ENCODE measurements around the gene HDAC10. TPM values are rescaled to one million over a fixed set of nuclear protein-coding genes. Genes with fewer than 3 reads are reported as not detected.

HDAC10 gene
- total and polyA plus RNA-seq, 7 donors: 7.2 to 47.4 (median 12.5) TPM

DNA sequence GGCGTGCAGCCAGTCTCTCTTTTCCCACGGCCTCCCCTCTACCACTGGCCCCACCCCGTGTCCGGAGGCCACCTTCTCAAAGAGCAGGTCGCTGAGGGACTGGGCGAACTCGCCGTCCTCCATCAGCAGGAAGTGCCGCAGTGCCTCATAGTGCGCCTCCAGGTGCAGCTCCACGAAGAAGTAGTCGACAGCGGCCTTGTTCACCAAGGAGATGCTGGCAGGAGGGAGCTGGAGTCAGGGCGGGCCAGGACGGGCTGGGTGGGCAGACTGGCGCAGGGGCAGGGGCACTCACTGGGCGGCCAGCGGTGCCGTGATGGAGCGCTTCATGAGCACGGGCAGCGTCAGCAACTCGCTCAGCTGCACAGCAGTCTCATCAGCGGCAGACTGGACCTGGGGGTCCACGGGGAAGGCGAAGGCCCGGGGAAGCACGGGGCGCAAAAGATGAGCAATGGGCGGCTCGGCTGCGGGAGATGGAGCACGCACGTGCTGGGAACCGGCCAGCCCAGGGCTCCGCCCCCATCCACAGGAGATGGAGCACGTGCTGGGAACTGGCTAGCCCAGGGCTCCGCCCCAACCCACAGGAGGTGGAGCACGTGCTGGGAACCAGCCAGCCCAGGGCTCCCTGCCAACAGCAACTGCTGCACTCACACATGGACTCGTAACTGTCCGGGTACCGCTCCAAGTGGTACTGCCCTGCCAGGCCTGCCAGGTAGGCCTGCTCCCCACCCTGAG, 31.9 kb downstream of the HDAC10 start:
- Histone ChIP-seq H3K9me3 (no peaks in the 10 kb centered on the region), H3K4me1 (peaks cover 0 to 14% (median 8%) of the 10 kb centered on the region in 4 donors), H3K4me3 (no peak overlapping the region), H3K27me3 (no peaks in the 10 kb centered on the region), H3K36me3 (peaks cover 64 to 92% (median 76%) of the 10 kb centered on the region in 4 donors), H3K27ac (peak overlapping the region in 2 of 4 donors; percentile 40)
- peak; percentile 97 for DNase-seq
- WGBS, 2 donors: 62 to 76% methylated on average over 42 of the region's 42 CpGs
- TF ChIP-seq POLR2AphosphoS5 (IDR thresholded peaks at IDR 0.05): peak in 2 of 4 donors; percentile 38 to 48
- TF ChIP-seq, protein P1, sequence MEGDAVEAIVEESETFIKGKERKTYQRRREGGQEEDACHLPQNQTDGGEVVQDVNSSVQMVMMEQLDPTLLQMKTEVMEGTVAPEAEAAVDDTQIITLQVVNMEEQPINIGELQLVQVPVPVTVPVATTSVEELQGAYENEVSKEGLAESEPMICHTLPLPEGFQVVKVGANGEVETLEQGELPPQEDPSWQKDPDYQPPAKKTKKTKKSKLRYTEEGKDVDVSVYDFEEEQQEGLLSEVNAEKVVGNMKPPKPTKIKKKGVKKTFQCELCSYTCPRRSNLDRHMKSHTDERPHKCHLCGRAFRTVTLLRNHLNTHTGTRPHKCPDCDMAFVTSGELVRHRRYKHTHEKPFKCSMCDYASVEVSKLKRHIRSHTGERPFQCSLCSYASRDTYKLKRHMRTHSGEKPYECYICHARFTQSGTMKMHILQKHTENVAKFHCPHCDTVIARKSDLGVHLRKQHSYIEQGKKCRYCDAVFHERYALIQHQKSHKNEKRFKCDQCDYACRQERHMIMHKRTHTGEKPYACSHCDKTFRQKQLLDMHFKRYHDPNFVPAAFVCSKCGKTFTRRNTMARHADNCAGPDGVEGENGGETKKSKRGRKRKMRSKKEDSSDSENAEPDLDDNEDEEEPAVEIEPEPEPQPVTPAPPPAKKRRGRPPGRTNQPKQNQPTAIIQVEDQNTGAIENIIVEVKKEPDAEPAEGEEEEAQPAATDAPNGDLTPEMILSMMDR (IDR thresholded peaks at IDR 0.05): no peak
- intact Hi-C loops (cut with DNase I): no loop called here

DNA sequence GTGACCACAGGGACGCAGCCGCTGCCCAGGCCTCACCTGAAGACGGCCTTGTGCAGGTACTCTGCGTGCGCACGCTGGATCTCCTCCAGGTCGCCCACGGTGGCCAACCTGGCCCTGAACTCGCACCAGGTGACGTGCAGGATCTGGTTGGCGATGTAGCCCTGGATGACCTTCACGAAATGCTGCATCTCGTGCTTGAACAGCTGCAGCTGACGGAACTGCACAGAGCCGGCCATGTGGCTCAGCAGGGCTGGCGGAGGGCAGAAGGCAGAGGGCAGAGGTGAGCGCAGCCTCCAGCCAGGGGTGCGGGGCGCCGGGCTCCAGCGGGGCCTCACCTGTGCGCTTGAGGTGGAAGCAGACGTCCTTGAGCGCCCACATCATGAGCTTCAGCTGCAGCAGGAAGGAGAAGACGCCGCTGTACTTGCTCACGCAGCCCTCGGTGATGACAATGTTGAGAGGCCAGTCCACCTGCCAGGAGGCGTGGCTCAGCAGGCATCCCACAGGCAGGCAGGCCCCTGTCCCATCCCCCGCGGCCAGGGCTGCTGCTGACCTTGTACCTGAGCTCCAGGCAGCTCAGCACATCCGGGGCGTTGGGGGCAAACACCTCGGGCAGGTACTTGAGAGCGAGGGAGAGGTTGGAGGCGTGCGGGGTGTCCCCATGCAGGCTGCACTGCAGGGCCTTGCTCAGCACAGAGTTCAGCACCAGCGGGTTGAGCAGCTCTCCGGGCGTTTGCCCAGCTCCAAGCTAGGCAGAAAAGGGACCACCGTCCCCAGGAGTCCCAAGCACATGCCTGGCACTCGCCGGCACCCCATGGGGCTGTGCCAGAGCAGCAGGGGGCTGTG, 32.7 kb downstream of the HDAC10 start:
- no peak overlapping the region for H3K4me3 ChIP-seq
- TF ChIP-seq EP300 (IDR thresholded peaks at IDR 0.05) (no peak), POLR2A (IDR thresholded peaks at IDR 0.05) (no peak), POLR2AphosphoS5 (IDR thresholded peaks at IDR 0.05) (no peak)
- TF ChIP-seq, protein P1 (IDR thresholded peaks at IDR 0.05): no peak
- no peaks in the 10 kb centered on the region for H3K27me3 ChIP-seq
- H3K27ac ChIP-seq: no peak overlapping the region
- H3K36me3 ChIP-seq: peaks cover 62 to 92% (median 74%) of the 10 kb centered on the region in 4 donors
- H3K9me3 ChIP-seq: no peaks in the 10 kb centered on the region
- peak; percentile 66 for DNase-seq
- intact Hi-C loops (cut with DNase I): no loop called here
- 83 to 86% methylated on average over 43 of the region's 43 CpGs for WGBS, 2 donors
- H3K4me1 ChIP-seq: peaks cover 0 to 14% (median 8%) of the 10 kb centered on the region in 4 donors

DNA sequence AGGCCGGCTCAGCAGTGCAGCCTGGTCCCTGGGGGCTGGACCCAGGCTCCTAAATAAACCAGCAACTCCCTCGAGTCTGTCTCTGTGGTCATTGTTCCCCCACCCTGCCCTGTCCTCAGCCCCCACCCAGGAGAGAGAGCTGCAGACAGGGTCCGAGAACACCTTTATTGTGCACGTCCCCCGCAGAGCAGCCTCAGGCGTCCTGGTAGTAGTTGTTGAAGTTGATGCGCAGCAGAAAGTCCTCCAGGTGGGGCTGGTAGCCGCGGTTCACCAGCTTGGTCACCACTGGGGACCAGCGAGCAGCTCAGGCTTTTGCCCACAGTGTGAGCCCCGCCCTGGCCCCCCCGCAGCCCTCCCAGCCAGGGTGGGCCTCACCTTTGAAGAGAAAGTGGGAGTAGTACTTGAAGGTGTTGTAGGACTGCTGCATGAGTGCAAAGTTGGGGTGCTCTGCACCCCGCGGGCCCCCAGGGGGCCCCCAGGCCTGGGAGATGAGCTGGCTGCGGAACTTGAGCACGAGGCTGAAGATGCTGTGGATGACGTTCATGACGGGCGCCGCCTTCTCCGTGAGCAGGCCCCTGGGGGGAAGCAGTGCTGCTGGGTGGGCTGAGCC, 33.4 kb downstream of the HDAC10 start:
- TF ChIP-seq EP300 (IDR thresholded peaks at IDR 0.05) (no peak), POLR2A (IDR thresholded peaks at IDR 0.05) (no peak), POLR2AphosphoS5 (IDR thresholded peaks at IDR 0.05) (no peak)
- TF ChIP-seq, protein P1 (IDR thresholded peaks at IDR 0.05): no peak
- H3K4me1 ChIP-seq: peaks cover 0 to 14% (median 8%) of the 10 kb centered on the region in 4 donors
- H3K27me3 ChIP-seq: no peaks in the 10 kb centered on the region
- intact Hi-C loops (cut with DNase I): no loop called here
- peaks cover 62 to 92% (median 72%) of the 10 kb centered on the region in 4 donors for H3K36me3 ChIP-seq
- H3K9me3 ChIP-seq: no peaks in the 10 kb centered on the region
- WGBS, 2 donors: 89% methylated on average over 21 of the region's 21 CpGs
- no peak overlapping the region for H3K4me3 ChIP-seq
- H3K27ac ChIP-seq: no peak overlapping the region
- DNase-seq: no peak

DNA sequence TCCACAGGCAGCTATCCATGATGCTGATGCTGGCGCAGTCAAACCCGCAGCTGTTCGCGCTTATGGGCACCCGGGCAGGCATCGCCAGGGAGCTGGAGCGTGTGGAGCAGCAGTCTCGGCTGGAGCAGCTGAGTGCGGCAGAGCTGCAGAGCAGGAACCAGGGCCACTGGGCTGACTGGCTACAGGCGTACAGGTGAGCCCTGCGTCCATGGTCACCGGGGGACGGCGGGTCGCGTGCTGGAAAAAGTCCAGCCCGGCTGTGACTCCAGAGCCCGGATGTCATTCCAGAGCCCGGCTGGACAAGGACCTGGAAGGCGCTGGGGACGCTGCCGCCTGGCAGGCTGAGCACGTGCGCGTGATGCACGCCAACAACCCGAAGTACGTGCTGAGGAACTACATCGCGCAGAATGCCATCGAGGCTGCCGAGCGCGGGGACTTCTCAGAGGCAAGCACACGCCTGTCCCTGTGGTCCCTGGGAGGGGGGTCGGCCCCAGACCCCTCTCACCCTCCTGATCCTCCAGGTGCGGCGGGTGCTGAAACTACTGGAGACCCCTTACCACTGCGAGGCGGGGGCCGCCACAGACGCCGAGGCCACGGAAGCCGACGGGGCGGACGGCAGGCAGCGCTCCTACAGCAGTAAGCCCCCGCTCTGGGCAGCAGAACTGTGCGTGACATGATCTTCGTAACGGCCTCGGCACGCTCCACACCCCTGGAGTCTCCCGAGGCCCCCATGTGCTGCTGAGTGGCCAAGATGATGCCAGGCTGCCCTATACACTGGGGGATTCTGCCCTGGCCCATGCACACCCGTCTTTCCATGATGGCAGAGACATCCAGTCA, 34.2 kb downstream of the HDAC10 start:
- Histone ChIP-seq H3K9me3 (no peaks in the 10 kb centered on the region), H3K4me1 (peaks cover 0 to 14% (median 8%) of the 10 kb centered on the region in 4 donors), H3K36me3 (peaks cover 57 to 92% (median 68%) of the 10 kb centered on the region in 4 donors), H3K27ac (no peak overlapping the region), H3K4me3 (no peak overlapping the region), H3K27me3 (no peaks in the 10 kb centered on the region)
- 95 to 96% methylated on average over 57 of the region's 57 CpGs for WGBS, 2 donors
- peak; percentile 65 for DNase-seq
- intact Hi-C loops (cut with DNase I): no loop called here
- TF ChIP-seq EP300 (IDR thresholded peaks at IDR 0.05) (no peak), POLR2A (IDR thresholded peaks at IDR 0.05) (no peak), POLR2AphosphoS5 (IDR thresholded peaks at IDR 0.05) (no peak)
- TF ChIP-seq, protein P1 (IDR thresholded peaks at IDR 0.05): no peak
